HG02588 (cell line): ENCODE measurements around the gene PAGE2.
"Not testable (repeated sequence)": the region's sequence is repeated elsewhere in the genome, so short reads cannot be mapped to it uniquely, and the experiment has no call there.

Experiments used
- ATAC-seq: cut with Tn5 transposase; IDR thresholded peaks from one replicate; pipeline ENCODE4 v1.9.1; 2021; ENCODE audit warnings: mild to moderate bottlenecking, moderate library complexity; ENCODE audit not compliant: unreplicated experiment

Gene PAGE2

DNA sequence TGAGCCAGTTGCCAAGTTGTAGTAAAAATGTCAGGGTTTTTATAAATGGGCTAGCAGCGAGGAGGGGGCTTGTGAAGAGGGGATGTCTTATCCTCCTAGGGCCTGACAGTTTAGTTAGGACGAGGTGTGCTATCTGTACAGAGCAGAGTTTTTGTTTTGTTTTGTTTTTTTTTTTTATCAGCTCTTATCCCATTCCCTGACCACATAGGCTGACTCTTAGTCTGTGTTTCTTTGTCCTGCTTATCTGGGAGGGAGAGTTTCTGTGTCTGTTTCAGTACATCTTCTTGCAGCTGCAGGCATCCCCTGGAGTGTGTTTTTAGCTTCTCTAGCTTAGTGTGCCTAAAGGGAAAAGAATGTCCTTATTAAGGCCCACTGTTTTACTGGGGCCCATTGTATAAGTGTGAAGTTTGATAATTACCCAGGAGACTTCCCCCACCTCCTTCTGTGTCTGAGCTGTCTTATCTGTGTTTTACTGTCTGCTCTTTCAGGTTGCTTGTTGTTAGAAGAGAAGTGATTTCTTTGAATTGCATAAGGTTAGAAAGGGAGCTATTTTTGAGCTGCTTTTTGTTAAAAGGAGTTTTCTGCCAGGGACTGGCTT lies 32.0 kb downstream of the PAGE2 start:
- ATAC-seq, result no peak

GRCh38 chrX:55123900-55124299 lies 35.1 kb downstream of the PAGE2 start:
- ATAC-seq, result no peak

- ATAC-seq, result no peak
Measured at GRCh38 chrX:55127692-55128091, 38.9 kb downstream of the PAGE2 start.

- ATAC-seq, result no peak
Measured at GRCh38 chrX:55129361-55129760, 40.5 kb downstream of the PAGE2 start.

DNA sequence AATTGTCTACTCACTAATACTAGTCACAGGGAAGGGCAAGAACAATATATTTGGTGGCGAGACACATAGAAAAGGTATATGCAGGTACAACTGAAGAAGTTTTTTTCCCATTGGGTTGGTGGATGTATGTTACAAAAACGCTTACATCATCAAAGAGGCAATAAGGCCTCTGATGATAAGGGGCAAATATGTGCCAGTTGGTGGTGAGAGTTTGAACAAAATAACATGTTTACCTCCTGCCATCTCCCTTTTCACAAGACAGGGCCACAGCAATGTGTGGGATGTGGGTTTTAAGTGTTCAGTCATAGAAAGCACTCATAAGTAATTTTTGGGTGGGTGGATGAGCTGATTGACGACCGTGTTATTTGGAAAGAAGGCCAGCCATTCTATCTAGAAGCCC lies 41.7 kb downstream of the PAGE2 start:
- no peak for ATAC-seq

DNA sequence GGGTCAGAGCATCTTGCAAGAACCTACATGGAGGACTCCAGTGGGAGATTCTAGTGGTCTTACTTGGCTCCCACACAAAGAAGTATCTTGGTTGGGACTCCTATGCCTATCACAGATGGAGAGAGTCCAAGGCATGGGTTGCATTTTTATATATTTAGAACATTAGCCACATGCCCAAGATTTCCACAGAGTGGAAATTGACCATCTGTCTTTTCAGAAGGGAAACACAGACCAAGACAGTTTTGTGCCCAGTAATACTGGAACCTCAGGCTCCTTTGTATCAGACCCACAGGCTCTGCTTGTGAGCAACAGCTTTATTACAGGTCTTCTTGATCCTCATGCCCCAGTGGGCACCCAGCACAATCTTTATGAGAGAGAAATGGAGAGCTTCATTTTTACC lies 43.6 kb downstream of the PAGE2 start:
- ATAC-seq, result no peak

GRCh38 chrX:55135171-55135570 lies 46.4 kb downstream of the PAGE2 start:
- no peak for ATAC-seq

DNA sequence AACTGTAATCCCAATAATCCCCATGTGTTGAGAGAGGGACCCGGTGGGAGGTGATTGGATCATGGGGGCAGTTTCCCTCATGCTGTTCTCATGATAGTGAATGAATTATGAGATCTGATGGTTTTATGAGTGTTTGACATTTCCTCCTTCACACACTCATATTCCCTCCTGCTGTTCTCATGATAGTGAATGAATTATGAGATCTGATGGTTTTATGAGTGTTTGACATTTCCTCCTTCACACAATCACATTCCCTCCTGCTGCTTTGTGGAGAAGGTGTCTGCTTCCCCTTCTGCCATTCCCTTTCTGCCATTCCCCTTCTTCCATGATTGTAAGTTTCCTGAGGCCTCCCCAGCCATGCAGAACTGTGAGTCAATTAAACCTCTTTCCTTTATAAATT lies 52.0 kb downstream of the PAGE2 start:
- not testable (repeated sequence) for ATAC-seq
